ENCODE measurements around the gene C17orf114.

Gene C17orf114

GRCh38 chr17:4768298-4768697 lies 33.8 kb downstream of the C17orf114 start:
- no peak overlapping the region for H2BK5ac ChIP-seq (ENCODE audit: low read depth, low read length, poor library complexity, severe bottlenecking)
- in situ Hi-C loops (cut with MboI; ENCODE audit: low sequenced_read_pairs) (no loop called here), intact Hi-C loops (cut with micrococcal nuclease) (no loop called here), dilution Hi-C loops (cut with HindIII; ENCODE audit: low sequenced_read_pairs, unreplicated experiment) (no loop called here)
- H3K4me1 ChIP-seq (ENCODE audit: control insufficient read depth, insufficient read depth, low read length) = no peaks in the 10 kb centered on the region
- H2BK15ac ChIP-seq (ENCODE audit: low read depth, low read length) = no peak overlapping the region
- no peak overlapping the region for H3K27ac ChIP-seq (ENCODE audit: insufficient read depth, low read length)
- H3K4ac ChIP-seq (ENCODE audit: low read depth, low read length) = no peak overlapping the region
- H3K18ac ChIP-seq (ENCODE audit: low read depth, low read length) = no peak overlapping the region
- H4K20me1 ChIP-seq (ENCODE audit: insufficient read depth, low read length) = no peaks in the 10 kb centered on the region; the same call in 1 of the 2 replicates
- no peak for TF ChIP-seq SMC3 (IDR thresholded peaks at IDR 0.05; ENCODE audit: low read depth, low read length)
- no peak for TF ChIP-seq FOS (IDR thresholded peaks at IDR 0.05; ENCODE audit: low read depth, low read length)
- TF ChIP-seq NFE2L2 (IDR thresholded peaks at IDR 0.05; ENCODE audit: low read depth, low read length) = no peak
- no peak for TF ChIP-seq MAZ (IDR thresholded peaks at IDR 0.05; ENCODE audit: borderline replicate concordance, low read depth, low read length)
- TF ChIP-seq CTCF (conservative IDR thresholded peaks at IDR 0.05; ENCODE audit: low read depth, low read length) = no peak
- no peak for TF ChIP-seq USF2 (IDR thresholded peaks at IDR 0.05; ENCODE audit: low read depth, low read length)
- no peak for TF ChIP-seq CEBPB (IDR thresholded peaks at IDR 0.05; ENCODE audit: low read depth, low read length)
- no peak for TF ChIP-seq CHD1 (IDR thresholded peaks at IDR 0.05; ENCODE audit: low read depth, low read length)
- no peak overlapping the region for H2AK5ac ChIP-seq (ENCODE audit: low read depth, low read length)
- H3K36me3 ChIP-seq (ENCODE audit: control insufficient read depth, insufficient read depth, low read length) = no peaks in the 10 kb centered on the region
- H3K56ac ChIP-seq (ENCODE audit: extremely low read depth, insufficient read depth, low read length) = no peak overlapping the region
- H4K8ac ChIP-seq (ENCODE audit: low read depth in 2 of 2, low read length in 2 of 2) = no peak overlapping the region
- no peak overlapping the region for H2AK9ac ChIP-seq (replicated peaks; ENCODE audit: low read depth, low read length, poor library complexity)
- H4K5ac ChIP-seq (ENCODE audit: low read depth, low read length) = no peak overlapping the region
- CTCF ChIA-PET = no interaction called here
- H3K9ac ChIP-seq (ENCODE audit: low read depth, low read length) = no peak overlapping the region
- H3K9me1 ChIP-seq (ENCODE audit: insufficient read depth, low read length) = no peaks in the 10 kb centered on the region
- no peak overlapping the region for H2AFZ ChIP-seq (replicated peaks; ENCODE audit: low read length, poor library complexity)
- H3K14ac ChIP-seq (replicated peaks; ENCODE audit: low read depth, low read length) = no peak overlapping the region
- peaks cover 25% of the 10 kb centered on the region for H3K27me3 ChIP-seq (ENCODE audit: control insufficient read depth, insufficient read depth, low read length)
- DNase-seq = no peak
- 73% methylated on average over 3 of the region's 6 CpGs; no CpG with 5 or more reads in 1 of the 2 experiments for WGBS, 2 experiments (ENCODE audit: extremely low coverage in 2 of 2, insufficient read length in 1 of 2)
- H2BK20ac ChIP-seq (ENCODE audit: low read depth, low read length) = no peak overlapping the region
- ATAC-seq (ENCODE audit: low read depth) = no peak
- BruUV-seq (replicated peaks) = no TSS peak
- no peak overlapping the region for H3K4me3 ChIP-seq (ENCODE audit: insufficient read depth, low read depth, low read length)
- POLR2A ChIA-PET (ENCODE audit: unreplicated experiment) = no interaction called here
- H3K23ac ChIP-seq (ENCODE audit: low read depth, low read length) = no peak overlapping the region
- H3K79me1 ChIP-seq (ENCODE audit: low read depth in 1 of 2, low read length in 2 of 2) = no peaks in the 10 kb centered on the region
- H4K91ac ChIP-seq (ENCODE audit: insufficient read depth, low read depth, low read length) = no peak overlapping the region
- H3K4me2 ChIP-seq (ENCODE audit: low read depth, low read length) = no peak overlapping the region
- no peak overlapping the region for H2BK120ac ChIP-seq (ENCODE audit: low read depth, low read length)
- H3K9me3 ChIP-seq (ENCODE audit: control insufficient read depth, insufficient read depth, low read length) = no peaks in the 10 kb centered on the region
